Neural cell (in vitro differentiated cells): ENCODE measurements around the gene MAP7D1. TPM values are rescaled to one million over a fixed set of nuclear protein-coding genes. Genes with fewer than 3 reads are reported as not detected.
A peak's percentile ranks its signal among the peaks of the same experiment; 100 is the strongest.

Source experiments
- H2AFZ ChIP-seq: fragments of 200-600, 300-800 bp; sonication (generic), shearing (Covaris generic); 2 replicates; pipeline ENCODE4 v1.6.0; 2014; ENCODE audit warnings: low read depth, mild to moderate bottlenecking, antibody characterized with exemption, low read length, moderate library complexity
- H3F3A ChIP-seq: fragments of 200-600 bp; shearing (Covaris generic); 2 replicates; pipeline ENCODE4 v1.6.1; 2016; ENCODE audit warnings: mild to moderate bottlenecking, moderate library complexity, mixed read lengths, antibody characterized with exemption, low read length; ENCODE audit not compliant: insufficient read depth, poor library complexity, severe bottlenecking
- H3K27ac ChIP-seq: fragments of 200-600, 300-800 bp; sonication (generic), shearing (Covaris generic); 2 replicates; pipeline ENCODE4 v1.5.1; 2014; ENCODE audit warnings: mild to moderate bottlenecking, low read length, moderate library complexity
- H3K27me3 ChIP-seq: fragments of 300-800, 200-600 bp; sonication (generic), shearing (Covaris generic); 2 replicates; pipeline ENCODE4 v1.6.0; 2014; ENCODE audit warnings: mild to moderate bottlenecking, low read depth, low read length, moderate library complexity; ENCODE audit not compliant: insufficient read depth
- H3K36me3 ChIP-seq: fragments of 300-800, 200-600 bp; sonication (generic), shearing (Covaris generic); 2 replicates; pipeline ENCODE4 v1.5.1; 2014; ENCODE audit warnings: mild to moderate bottlenecking, antibody characterized with exemption, low read length, moderate library complexity; ENCODE audit not compliant: insufficient read depth
- H3K4me2 ChIP-seq: fragments of 300-800, 200-600 bp; sonication (generic), shearing (Covaris generic); 2 replicates; pipeline ENCODE4 v1.6.0; 2014; ENCODE audit warnings: mild to moderate bottlenecking, low read length
- H3K4me3 ChIP-seq: fragments of 300-800, 200-600 bp; sonication (generic), shearing (Covaris generic); 2 replicates; pipeline ENCODE4 v1.5.1; 2014; ENCODE audit warnings: mild to moderate bottlenecking, low read length, moderate library complexity
- H3K79me2 ChIP-seq: fragments of 200-600 bp; shearing (Covaris generic); replicated peaks from 2 replicates; pipeline ENCODE4 v1.6.0; 2014; ENCODE audit warnings: mild to moderate bottlenecking, low read length, moderate library complexity; ENCODE audit not compliant: insufficient read depth
- H3K9ac ChIP-seq: fragments of 300-800, 200-600 bp; sonication (generic), shearing (Covaris generic); 2 replicates; pipeline ENCODE4 v1.6.1; 2016; ENCODE audit warnings: mild to moderate bottlenecking, low read length, mixed read lengths
- H3K9me2 ChIP-seq: fragments of 200-600 bp; shearing (Covaris generic); 2 replicates; pipeline ENCODE4 v1.6.1; 2016; ENCODE audit warnings: mild to moderate bottlenecking, low read length, mixed read lengths; ENCODE audit not compliant: insufficient read depth
- H3K9me3 ChIP-seq: fragments of 200-600, 300-800 bp; sonication (generic), shearing (Covaris generic); 2 replicates; pipeline ENCODE4 v1.6.1; 2016; ENCODE audit warnings: mild to moderate bottlenecking, mixed run types, low read length, moderate library complexity, mixed read lengths
- H4K20me1 ChIP-seq: fragments of 200-600 bp; shearing (Covaris generic); 2 replicates; pipeline ENCODE4 v1.6.1; 2016; ENCODE audit warnings: mild to moderate bottlenecking, mixed run types; ENCODE audit not compliant: insufficient read depth
- EP300 ChIP-seq: fragments of 450-650 bp; conservative IDR thresholded peaks from 2 replicates; pipeline ENCODE4 v1.6.1; 2014; ENCODE audit warnings: antibody characterized with exemption, mild to moderate bottlenecking, moderate library complexity; ENCODE audit not compliant: poor library complexity, severe bottlenecking
- EZH2 ChIP-seq: fragments of 200-600, 300-800 bp; shearing (Covaris generic), sonication (generic); IDR thresholded peaks from 2 replicates; pipeline ENCODE4 v1.6.1; 2014; ENCODE audit warnings: antibody characterized with exemption, low read length, borderline replicate concordance, mild to moderate bottlenecking; ENCODE audit not compliant: insufficient read depth, poor library complexity, severe bottlenecking
- POLR2AphosphoS5 ChIP-seq: IDR thresholded peaks from 2 replicates; pipeline ENCODE4 v1.6.1; 2012
- RAD21 ChIP-seq: fragments of 450-650 bp; conservative IDR thresholded peaks from 2 replicates; pipeline ENCODE4 v1.6.1; 2014; ENCODE audit warnings: antibody characterized with exemption, mild to moderate bottlenecking, moderate library complexity
- SMC3 ChIP-seq: fragments of 450-650 bp; conservative IDR thresholded peaks from 2 replicates; pipeline ENCODE4 v1.6.1; 2014; ENCODE audit warnings: antibody characterized with exemption, mild to moderate bottlenecking, moderate library complexity; ENCODE audit not compliant: poor library complexity
- TAF1 ChIP-seq: IDR thresholded peaks from 2 replicates; pipeline ENCODE4 v1.6.1; 2012; ENCODE audit warnings: low read depth
- polyA plus RNA-seq: library from polyadenylated mRNA; depleted of rRNA; stranded (reverse); fragments of >200 nt; gene quantifications from 2 replicates; pipeline ENCODE4 v1.2.3, GENCODE V29; 2014
- TF ChIP-seq, protein P1 (sequence below): IDR thresholded peaks from 2 replicates; pipeline ENCODE4 v1.6.1; 2012; ENCODE audit warnings: borderline replicate concordance

Gene MAP7D1
- polyA plus RNA-seq, 1 donor from 2014 or later = 142 TPM

DNA sequence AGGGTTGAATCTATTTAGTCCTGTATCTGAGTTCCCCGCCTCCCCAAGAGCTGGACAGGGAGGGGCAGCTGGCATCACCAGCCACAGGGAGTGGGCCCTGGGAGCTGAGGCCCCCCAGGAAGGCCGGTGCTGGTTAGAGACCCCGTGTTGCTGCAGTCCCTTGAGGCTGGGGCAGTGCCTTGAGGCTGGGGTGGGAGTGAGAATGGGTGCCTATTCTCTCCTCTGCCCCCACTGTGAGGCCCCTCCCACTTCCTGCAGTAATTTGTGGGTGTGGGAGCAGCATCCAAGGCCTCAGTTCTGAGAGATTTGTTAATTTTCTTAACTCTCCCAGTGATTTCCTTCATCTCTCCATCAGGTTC, 4.1 kb upstream of the MAP7D1 start:
- Histone ChIP-seq H3K9ac (no peak overlapping the region), H2AFZ (no peak overlapping the region), H3K9me3 (no peaks in the 10 kb centered on the region), H3K4me3 (no peak overlapping the region), H3K79me2 (peaks cover 33% of the 10 kb centered on the region), H4K20me1 (no peaks in the 10 kb centered on the region), H3K27ac (no peak overlapping the region), H3K27me3 (no peaks in the 10 kb centered on the region), H3K36me3 (no peaks in the 10 kb centered on the region), H3F3A (no peaks in the 10 kb centered on the region), H3K9me2 (no peaks in the 10 kb centered on the region), H3K4me2 (no peak overlapping the region)
- TF ChIP-seq, protein P1, sequence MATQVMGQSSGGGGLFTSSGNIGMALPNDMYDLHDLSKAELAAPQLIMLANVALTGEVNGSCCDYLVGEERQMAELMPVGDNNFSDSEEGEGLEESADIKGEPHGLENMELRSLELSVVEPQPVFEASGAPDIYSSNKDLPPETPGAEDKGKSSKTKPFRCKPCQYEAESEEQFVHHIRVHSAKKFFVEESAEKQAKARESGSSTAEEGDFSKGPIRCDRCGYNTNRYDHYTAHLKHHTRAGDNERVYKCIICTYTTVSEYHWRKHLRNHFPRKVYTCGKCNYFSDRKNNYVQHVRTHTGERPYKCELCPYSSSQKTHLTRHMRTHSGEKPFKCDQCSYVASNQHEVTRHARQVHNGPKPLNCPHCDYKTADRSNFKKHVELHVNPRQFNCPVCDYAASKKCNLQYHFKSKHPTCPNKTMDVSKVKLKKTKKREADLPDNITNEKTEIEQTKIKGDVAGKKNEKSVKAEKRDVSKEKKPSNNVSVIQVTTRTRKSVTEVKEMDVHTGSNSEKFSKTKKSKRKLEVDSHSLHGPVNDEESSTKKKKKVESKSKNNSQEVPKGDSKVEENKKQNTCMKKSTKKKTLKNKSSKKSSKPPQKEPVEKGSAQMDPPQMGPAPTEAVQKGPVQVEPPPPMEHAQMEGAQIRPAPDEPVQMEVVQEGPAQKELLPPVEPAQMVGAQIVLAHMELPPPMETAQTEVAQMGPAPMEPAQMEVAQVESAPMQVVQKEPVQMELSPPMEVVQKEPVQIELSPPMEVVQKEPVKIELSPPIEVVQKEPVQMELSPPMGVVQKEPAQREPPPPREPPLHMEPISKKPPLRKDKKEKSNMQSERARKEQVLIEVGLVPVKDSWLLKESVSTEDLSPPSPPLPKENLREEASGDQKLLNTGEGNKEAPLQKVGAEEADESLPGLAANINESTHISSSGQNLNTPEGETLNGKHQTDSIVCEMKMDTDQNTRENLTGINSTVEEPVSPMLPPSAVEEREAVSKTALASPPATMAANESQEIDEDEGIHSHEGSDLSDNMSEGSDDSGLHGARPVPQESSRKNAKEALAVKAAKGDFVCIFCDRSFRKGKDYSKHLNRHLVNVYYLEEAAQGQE = no peak
- TF ChIP-seq EP300 (no peak), RAD21 (no peak), EZH2 (no peak), POLR2AphosphoS5 (no peak)

DNA sequence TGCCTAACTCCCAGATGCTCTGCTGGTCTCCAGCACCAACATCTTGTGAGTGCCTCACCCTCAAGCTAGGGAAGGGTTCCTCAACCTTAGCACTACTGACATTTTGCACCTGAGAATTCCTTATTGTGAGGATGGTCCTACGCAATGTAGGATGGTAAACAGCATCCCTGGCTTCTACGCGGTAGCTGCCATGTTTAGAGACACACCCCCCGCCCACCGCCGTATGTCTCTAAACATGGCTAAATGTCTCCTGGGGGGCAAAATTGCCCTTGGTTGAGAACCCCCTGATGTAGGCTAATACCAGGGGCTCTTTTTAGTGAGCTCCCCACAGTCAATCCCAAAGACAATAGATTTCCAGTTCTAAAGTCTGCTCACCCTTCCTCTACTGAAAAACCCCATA, 2.5 kb upstream of the MAP7D1 start:
- no peaks in the 10 kb centered on the region for H4K20me1 ChIP-seq
- no peaks in the 10 kb centered on the region for H3K9me3 ChIP-seq
- H3K27me3 ChIP-seq = no peaks in the 10 kb centered on the region
- no peaks in the 10 kb centered on the region for H3F3A ChIP-seq
- no peak overlapping the region for H2AFZ ChIP-seq
- no peaks in the 10 kb centered on the region for H3K9me2 ChIP-seq
- H3K4me3 ChIP-seq = no peak overlapping the region
- H3K9ac ChIP-seq = no peak overlapping the region
- no peak overlapping the region for H3K27ac ChIP-seq
- H3K36me3 ChIP-seq = no peaks in the 10 kb centered on the region
- TF ChIP-seq RAD21 (no peak), TAF1 (no peak)
- peaks cover 43% of the 10 kb centered on the region for H3K79me2 ChIP-seq
- H3K4me2 ChIP-seq = no peak overlapping the region

DNA sequence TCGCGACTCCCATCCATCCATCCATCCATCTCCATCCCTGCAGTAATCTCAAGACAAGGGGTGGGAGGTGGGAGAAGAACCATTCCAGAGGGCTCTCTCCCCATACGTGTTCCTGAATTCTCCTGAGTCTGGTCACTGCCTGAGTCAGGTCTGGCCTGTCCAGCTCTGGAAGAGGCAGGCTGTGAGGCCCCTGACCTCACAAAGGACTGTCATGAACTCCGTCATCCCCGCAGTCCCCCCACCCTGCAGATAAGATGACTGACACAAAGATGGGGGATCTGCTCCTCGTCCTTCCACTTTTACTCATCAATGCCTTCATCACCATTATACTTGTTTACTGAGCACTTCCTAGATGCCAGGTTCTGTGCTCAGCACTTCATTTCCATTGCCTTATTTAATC, 1.6 kb upstream of the MAP7D1 start:
- H3K9ac ChIP-seq = peak overlapping the region; percentile 98
- no peaks in the 10 kb centered on the region for H3F3A ChIP-seq
- H3K4me2 ChIP-seq = peak overlapping the region; percentile 94
- no peak overlapping the region for H2AFZ ChIP-seq
- peaks cover 4% of the 10 kb centered on the region for H4K20me1 ChIP-seq
- H3K4me3 ChIP-seq = peak overlapping the region; percentile 95
- peaks cover 47% of the 10 kb centered on the region for H3K79me2 ChIP-seq
- no peaks in the 10 kb centered on the region for H3K9me2 ChIP-seq
- no peaks in the 10 kb centered on the region for H3K27me3 ChIP-seq
- no peaks in the 10 kb centered on the region for H3K9me3 ChIP-seq
- no peak for TF ChIP-seq SMC3
- TF ChIP-seq, protein P1 = no peak
- H3K27ac ChIP-seq = peak overlapping the region; percentile 99
- no peaks in the 10 kb centered on the region for H3K36me3 ChIP-seq
